ENCODE data around the gene SFRP2. TPM values are rescaled to one million over a fixed set of nuclear protein-coding genes. Genes with fewer than 3 reads are reported as not detected.

Gene SFRP2
- not detected in 2 replicates for total RNA-seq (2014; rRNA removed; shearing (Covaris generic))

GRCh38 chr4:153788413-153789276, at the start of gene SFRP2:
TSS of gene SFRP2 (minus strand) at chr4:153789083. CDS start at chr4:153788835, 248 bp downstream.

GRCh38 chr4:153759407-153760316, 29.2 kb downstream of the SFRP2 start, which contains the start of gene RNF175:
TSS of gene RNF175 (minus strand) at chr4:153760024. CDS start at chr4:153759862, 162 bp downstream.

Other genes starting within 250 kb of the SFRP2 start
- gene TLR2, start 104.8 kb downstream of the SFRP2 start, total RNA-seq (2014; rRNA removed; shearing (Covaris generic)), result 0.13 TPM in 1 of 2 replicates, not detected in the other
- 0.93 and 1.1 TPM in 2 replicates for gene RNF175, start 29.1 kb downstream of the SFRP2 start, total RNA-seq (2014; rRNA removed; shearing (Covaris generic))

Measured in A375 (cell line).